Keratinocyte (primary cell): ENCODE measurements around the gene PSMD14.
"Not testable (repeated sequence)": the region's sequence is repeated elsewhere in the genome, so short reads cannot be mapped to it uniquely, and the experiment has no call there.

Experiments
- EZH2 ChIP-seq: IDR thresholded peaks from one replicate; pipeline ENCODE4 v1.6.1; 2012; ENCODE audit warnings: inconsistent platforms, mild to moderate bottlenecking, low read length, moderate library complexity
- TF ChIP-seq, protein P1 (sequence below), 3 experiments: IDR thresholded peaks in 1 of 3; conservative IDR thresholded peaks in 1 of 3; optimal IDR thresholded peaks in 1 of 3; 2 replicates in 2 of 3; 3 replicates in 1 of 3; pipeline versions ENCODE3 to v1.5.1; 2011; ENCODE audit warnings: low read length in 3 of 3, mild to moderate bottlenecking in 3 of 3, moderate library complexity in 2 of 3, control low read depth in 1 of 3, inconsistent platforms in 1 of 3; ENCODE audit not compliant: insufficient read depth in 2 of 3; ENCODE audit errors: extremely low read depth in 1 of 3

DNA sequence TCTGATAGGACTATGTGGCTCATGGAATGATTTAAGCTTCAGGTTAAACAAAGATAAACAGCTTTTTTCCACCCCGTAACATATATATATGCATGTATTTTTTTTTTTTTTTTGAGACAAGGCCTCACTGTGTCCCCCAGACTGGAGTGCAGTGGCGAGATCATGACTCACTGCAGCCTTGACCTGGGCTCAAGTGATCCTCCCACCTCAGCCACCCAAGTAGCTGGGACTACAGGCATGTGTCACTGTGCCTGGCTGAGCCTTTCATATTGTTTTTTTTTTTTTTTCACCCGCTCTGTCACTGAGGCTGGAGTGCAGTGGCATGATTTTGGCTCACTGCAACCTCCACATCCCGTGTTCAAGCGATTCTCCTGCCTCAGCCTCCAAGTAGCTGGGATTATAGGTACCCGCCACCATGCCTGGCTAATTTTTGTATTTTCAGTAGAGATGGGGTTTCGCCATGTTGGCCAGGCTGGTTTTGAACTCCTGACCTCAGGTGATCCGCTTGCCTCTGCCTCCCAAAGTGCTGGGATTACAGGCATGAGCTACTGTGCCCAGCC is 52.0 kb downstream of the PSMD14 start:
- TF ChIP-seq EZH2, result not testable (repeated sequence)
- TF ChIP-seq, protein P1, sequence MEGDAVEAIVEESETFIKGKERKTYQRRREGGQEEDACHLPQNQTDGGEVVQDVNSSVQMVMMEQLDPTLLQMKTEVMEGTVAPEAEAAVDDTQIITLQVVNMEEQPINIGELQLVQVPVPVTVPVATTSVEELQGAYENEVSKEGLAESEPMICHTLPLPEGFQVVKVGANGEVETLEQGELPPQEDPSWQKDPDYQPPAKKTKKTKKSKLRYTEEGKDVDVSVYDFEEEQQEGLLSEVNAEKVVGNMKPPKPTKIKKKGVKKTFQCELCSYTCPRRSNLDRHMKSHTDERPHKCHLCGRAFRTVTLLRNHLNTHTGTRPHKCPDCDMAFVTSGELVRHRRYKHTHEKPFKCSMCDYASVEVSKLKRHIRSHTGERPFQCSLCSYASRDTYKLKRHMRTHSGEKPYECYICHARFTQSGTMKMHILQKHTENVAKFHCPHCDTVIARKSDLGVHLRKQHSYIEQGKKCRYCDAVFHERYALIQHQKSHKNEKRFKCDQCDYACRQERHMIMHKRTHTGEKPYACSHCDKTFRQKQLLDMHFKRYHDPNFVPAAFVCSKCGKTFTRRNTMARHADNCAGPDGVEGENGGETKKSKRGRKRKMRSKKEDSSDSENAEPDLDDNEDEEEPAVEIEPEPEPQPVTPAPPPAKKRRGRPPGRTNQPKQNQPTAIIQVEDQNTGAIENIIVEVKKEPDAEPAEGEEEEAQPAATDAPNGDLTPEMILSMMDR (optimal IDR thresholded peaks at IDR 0.05 in 1 of 3, IDR thresholded peaks at IDR 0.05 in 1 of 3, conservative IDR thresholded peaks at IDR 0.05 in 1 of 3; ENCODE audit: extremely low read depth in 1 of 3, insufficient read depth in 2 of 3, low read length in 3 of 3), result not testable (repeated sequence)
